CD4-positive, alpha-beta T cell (primary cell): Measurements from ENCODE around the gene CDK17. TPM values are rescaled to one million over a fixed set of nuclear protein-coding genes. Genes with fewer than 3 reads are reported as not detected.

Experiments used
- ATAC-seq: fragments of 200-7000 bp; cut with Tn5 transposase; one replicate; pipeline ENCODE4 v1.10.0; 2022; ENCODE audit warnings: mild to moderate bottlenecking; ENCODE audit not compliant: poor library complexity
- CTCF ChIA-PET: fragments of 350-600 bp; sonication (Branson Sonifier 250); formaldehyde crosslinking; loops from one replicate; lab custom pipeline; 2021; ENCODE audit warnings: antibody characterized with exemption, inconsistent platforms; lab: Charles Lee
- POLR2A ChIA-PET: fragments of 350-600 bp; sonication (Branson Sonifier 250); formaldehyde crosslinking; loops from one replicate; lab custom pipeline; 2021; ENCODE audit warnings: antibody characterized with exemption, inconsistent platforms; lab: Charles Lee
- DNase-seq, 14 experiments: peaks; one replicate each; pipeline ENCODE4 v3.0.0-alpha.2; 2013 to 2020; ENCODE audit warnings: mixed read lengths in 2 of 14
- H3K27ac ChIP-seq, 2 donors: one replicate each; pipeline versions ENCODE4 v1.5.1 to v1.7.0; 2013; ENCODE audit warnings: low read length in 2 of 2, low read depth in 1 of 2, mild to moderate bottlenecking in 1 of 2
- H3K27me3 ChIP-seq, 2 experiments: 1 replicate in 1 of 2; 2 replicates in 1 of 2; pipeline versions ENCODE4 v1.6.1 to v1.7.0; 2013; ENCODE audit warnings: low read length in 2 of 2, control low read depth in 1 of 2, mild to moderate bottlenecking in 1 of 2, moderate library complexity in 1 of 2; ENCODE audit not compliant: insufficient read depth in 2 of 2, control insufficient read depth in 1 of 2
- H3K36me3 ChIP-seq: one replicate; pipeline ENCODE4 v1.6.1; 2013; ENCODE audit warnings: low read length, control low read depth; ENCODE audit not compliant: insufficient read depth
- H3K4me1 ChIP-seq: one replicate; pipeline ENCODE4 v1.6.1; 2013; ENCODE audit warnings: low read length, control low read depth; ENCODE audit not compliant: insufficient read depth
- H3K4me3 ChIP-seq: one replicate; pipeline ENCODE4 v1.5.1; 2013; ENCODE audit warnings: mild to moderate bottlenecking, low read length, moderate library complexity
- H3K9me3 ChIP-seq, 2 experiments: 1 replicate in 1 of 2; 2 replicates in 1 of 2; pipeline versions ENCODE4 v1.6.1 to v1.7.0; 2013; ENCODE audit warnings: low read length in 2 of 2, mild to moderate bottlenecking in 2 of 2, control low read depth in 1 of 2, moderate library complexity in 1 of 2; ENCODE audit not compliant: control insufficient read depth in 1 of 2, insufficient read depth in 1 of 2
- H3K27ac Mint-ChIP-seq: one replicate; pipeline ENCODE4 v1.8.0; 2020; ENCODE audit warnings: mixed read lengths
- H3K27me3 Mint-ChIP-seq: one replicate; pipeline ENCODE4 v1.8.0; 2021; ENCODE audit warnings: mixed read lengths
- H3K36me3 Mint-ChIP-seq: one replicate; pipeline ENCODE4 v1.8.0; 2021; ENCODE audit warnings: low read depth, mixed read lengths
- H3K4me1 Mint-ChIP-seq: one replicate; pipeline ENCODE4 v1.8.0; 2021; ENCODE audit warnings: low read depth, mixed read lengths
- H3K4me3 Mint-ChIP-seq: one replicate; pipeline ENCODE4 v1.8.0; 2020; ENCODE audit warnings: mild to moderate bottlenecking, mixed read lengths
- H3K9me3 Mint-ChIP-seq: one replicate; pipeline ENCODE4 v1.8.0; 2020; ENCODE audit warnings: mixed read lengths
- CTCF ChIP-seq: fragments of 200-600 bp; IDR thresholded peaks from one replicate; pipeline ENCODE4 v1.8.0; 2022; ENCODE audit warnings: antibody characterized with exemption, mild to moderate bottlenecking
- intact Hi-C, 2 experiments: fragments of 100-400 bp; cut with DNase I in 1 of 2; cut with micrococcal nuclease in 1 of 2; formaldehyde crosslinking; loops; one replicate each; pipeline versions ENCODE4 v1.15.1 to v1.9.0; 2023 to 2025; cut with DNase I, micrococcal nuclease
- total RNA-seq, 174 experiments: library from RNA in 2 of 174; stranded (reverse) in 2 of 174; gene quantifications; one replicate each; pipeline ENCODE4 v1.2.3 and lab custom pipeline; 2021 to 2026

Gene CDK17
- total RNA-seq, 2 experiments from 2014 or later: 112 to 113 TPM

- Mint-ChIP-seq H3K9me3 (no peaks in the 10 kb centered on the region), H3K4me3 (no peak overlapping the region), H3K36me3 (peaks cover 44% of the 10 kb centered on the region), H3K4me1 (peaks cover 43% of the 10 kb centered on the region), H3K27ac (peak overlapping the region; percentile 14), H3K27me3 (no peaks in the 10 kb centered on the region)
- DNase-seq (no peak), ATAC-seq (no peak)
- TF ChIP-seq CTCF: no peak
- Histone ChIP-seq H3K9me3 (no peaks in the 10 kb centered on the region), H3K4me1 (peaks cover 48% of the 10 kb centered on the region), H3K27ac (no peak overlapping the region), H3K36me3 (peaks cover 54% of the 10 kb centered on the region), H3K27me3 (no peaks in the 10 kb centered on the region), H3K4me3 (no peak overlapping the region)
- intact Hi-C loops: no loop called here
- ChIA-PET CTCF (no interaction called here), POLR2A (no interaction called here)
Measured at GRCh38 chr12:96233168-96233567, 167.1 kb downstream of the CDK17 start.

- Mint-ChIP-seq H3K9me3 (no peaks in the 10 kb centered on the region), H3K27ac (no peak overlapping the region), H3K4me1 (peaks cover 32% of the 10 kb centered on the region), H3K27me3 (no peaks in the 10 kb centered on the region), H3K4me3 (no peak overlapping the region), H3K36me3 (peaks cover 46% of the 10 kb centered on the region)
- CTCF ChIA-PET: no interaction called here
- DNase-seq (no peak), ATAC-seq (no peak)
- POLR2A ChIA-PET: interaction anchor here (0.6 kb wide), 1 partner anchor 25 kb away, joined by 3 read pairs; no protein-coding TSS in a partner anchor
- no peaks in the 10 kb centered on the region for H3K9me3 ChIP-seq
- TF ChIP-seq CTCF: no peak
- H3K4me1 ChIP-seq: peaks cover 38% of the 10 kb centered on the region
- no peaks in the 10 kb centered on the region for H3K27me3 ChIP-seq
- intact Hi-C loops: no loop called here
- no peak overlapping the region for H3K27ac ChIP-seq
- H3K36me3 ChIP-seq: peaks cover 77% of the 10 kb centered on the region
- no peak overlapping the region for H3K4me3 ChIP-seq
Measured at GRCh38 chr12:96230646-96231045, 169.6 kb downstream of the CDK17 start.

- no peak for ATAC-seq
- H3K36me3 ChIP-seq: peaks cover 85% of the 10 kb centered on the region
- intact Hi-C loops: no loop called here
- ChIA-PET POLR2A (no interaction called here), CTCF (interaction anchor here (0.7 kb wide), 1 partner anchor 178 kb away, joined by 4 read pairs; no protein-coding TSS in a partner anchor)
- H3K4me1 Mint-ChIP-seq: peaks cover 25% of the 10 kb centered on the region
- H3K27ac Mint-ChIP-seq: no peak overlapping the region
- H3K36me3 Mint-ChIP-seq: peaks cover 59% of the 10 kb centered on the region
- no peaks in the 10 kb centered on the region for H3K9me3 Mint-ChIP-seq
- no peak for TF ChIP-seq CTCF
- H3K9me3 ChIP-seq: no peaks in the 10 kb centered on the region
- H3K4me3 Mint-ChIP-seq: no peak overlapping the region
- no peak overlapping the region for H3K4me3 ChIP-seq
- H3K27me3 ChIP-seq: no peaks in the 10 kb centered on the region
- no peak for DNase-seq
- H3K27me3 Mint-ChIP-seq: no peaks in the 10 kb centered on the region
- no peak overlapping the region for H3K27ac ChIP-seq
- H3K4me1 ChIP-seq: peaks cover 21% of the 10 kb centered on the region
Measured at GRCh38 chr12:96228566-96229248, 171.5 kb downstream of the CDK17 start.

Other genes with a start within 250 kb of the CDK17 start
- gene ELK3, start 206.1 kb downstream of the CDK17 start, total RNA-seq: 10 to 100 TPM; 26.8 to 31.5 TPM
- under 1 TPM; 0.20 to 0.22 TPM for gene CFAP54, start 89.1 kb upstream of the CDK17 start, total RNA-seq